Adipose tissue (tissue), 3 donors: ENCODE data around the gene DOC2B. TPM values are rescaled to one million over a fixed set of nuclear protein-coding genes. Genes with fewer than 3 reads are reported as not detected.
"Not testable (repeated sequence)": the region's sequence is repeated elsewhere in the genome, so short reads cannot be mapped to it uniquely, and the experiment has no call there.

Experiments used
- H3K27ac ChIP-seq: one replicate; pipeline ENCODE4 v1.5.1; 2013; ENCODE audit warnings: low read depth, low read length
- WGBS, 3 donors: extraction: QIAGEN DNeasy Blood & Tissue Kit; methylation state at CpG; one replicate each; pipeline ENCODE4 v1.1.7; 2013; 5-methylcytosine and 5-hydroxymethylcytosine counted together
- polyA plus RNA-seq, 3 donors: library from polyadenylated mRNA; stranded (reverse); fragments of 200-250 nt; gene quantifications; one replicate each; pipeline ENCODE4 v1.2.3, GENCODE V29; 2013
- donor health status: healthy with polysubstance abuse.
- donor health status: Bipolar disorder and iron deficiency.
- donor health status: healthy.

The DOC2B gene
- polyA plus RNA-seq, 3 donors = 9.4 to 19.1 (median 14.4) TPM

- 87 to 93% (median 93%) methylated on average over 15 of the region's 15 CpGs for WGBS, 3 donors
- not testable (repeated sequence) for H3K27ac ChIP-seq
These were observed 16.8 kb upstream of the DOC2B start for GRCh38 chr17:198225-198624.

GRCh38 chr17:197352-197751, 15.9 kb upstream of the DOC2B start:
- H3K27ac ChIP-seq = no peak overlapping the region
- WGBS, 3 donors = 91 to 98% (median 93%) methylated on average over 2 of the region's 2 CpGs

GRCh38 chr17:194828-195602, 13.6 kb upstream of the DOC2B start:
- no peak overlapping the region for H3K27ac ChIP-seq
- 75 to 83% (median 77%) methylated on average over 16 of the region's 16 CpGs for WGBS, 3 donors

DNA sequence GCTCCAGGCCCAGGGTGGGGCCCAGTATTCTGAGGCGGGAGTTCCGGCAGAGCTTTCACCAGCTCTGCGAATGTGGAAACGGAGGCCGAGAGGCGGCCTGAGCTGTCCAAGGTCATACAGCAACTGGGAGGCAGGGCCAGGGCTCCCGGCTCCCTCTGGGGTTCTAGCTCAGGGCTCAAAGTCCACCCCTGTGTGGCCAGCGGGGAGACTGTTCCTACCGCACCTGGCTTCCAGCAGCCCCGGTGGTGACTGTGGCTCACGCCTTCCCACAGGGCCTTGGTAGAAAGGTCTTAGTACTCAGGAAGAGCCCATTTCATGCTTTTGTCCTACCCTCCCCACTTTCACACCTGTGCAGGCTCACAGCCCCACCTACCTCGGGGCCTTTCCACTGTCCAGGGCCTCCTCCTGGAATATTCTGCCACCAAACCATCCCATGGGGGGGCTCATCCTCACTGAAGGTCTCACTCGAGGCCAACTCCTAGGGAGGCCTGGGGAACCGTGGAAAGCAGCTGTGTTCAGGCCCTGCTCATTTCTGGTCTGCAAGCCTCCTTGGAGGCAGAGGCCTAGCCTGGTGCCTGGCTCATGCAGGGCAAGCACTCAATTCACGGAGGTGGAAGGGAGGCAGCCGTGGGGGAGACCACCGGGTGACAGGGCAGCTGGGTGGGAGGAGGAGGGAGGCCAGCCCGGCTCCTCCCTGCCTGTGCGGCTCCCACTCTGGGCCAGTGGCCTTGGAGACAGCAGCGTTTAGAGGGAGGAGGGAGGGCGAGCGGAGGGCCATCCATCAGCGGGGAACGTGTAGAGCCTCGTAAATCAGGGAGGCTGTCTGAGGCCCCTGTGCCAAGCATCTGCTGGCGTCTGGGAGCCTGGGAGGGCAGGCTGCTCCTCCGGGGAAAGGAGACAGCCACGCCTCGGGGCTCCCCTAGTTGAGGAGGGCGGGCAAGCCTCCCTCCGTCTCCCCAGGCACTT, 12.7 kb upstream of the DOC2B start:
- no peak overlapping the region for H3K27ac ChIP-seq
- 40 to 70% (median 66%) methylated on average over 29 to 31 of the region's 31 CpGs for WGBS, 3 donors

DNA sequence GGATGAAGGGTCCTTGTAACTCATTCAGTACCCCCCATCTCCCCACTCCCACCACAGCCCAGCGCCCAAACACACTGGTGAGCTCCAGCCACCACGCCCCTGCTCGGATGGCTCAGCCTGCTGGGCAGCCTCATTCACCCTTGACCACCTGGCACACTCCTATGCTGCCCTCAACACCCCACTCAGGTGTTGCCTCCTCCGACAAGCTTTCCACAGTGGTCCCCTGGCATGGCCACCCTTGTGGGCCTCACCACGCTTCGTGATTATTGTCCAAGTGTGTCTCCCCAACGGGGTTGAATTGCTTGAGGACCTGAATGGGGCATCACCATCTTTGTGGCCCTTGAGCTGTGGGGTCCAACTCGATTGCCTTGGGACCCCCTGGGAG, 12.0 kb upstream of the DOC2B start:
- WGBS, 3 donors = 89 to 95% (median 94%) methylated on average over 8 of the region's 8 CpGs
- no peak overlapping the region for H3K27ac ChIP-seq

DNA sequence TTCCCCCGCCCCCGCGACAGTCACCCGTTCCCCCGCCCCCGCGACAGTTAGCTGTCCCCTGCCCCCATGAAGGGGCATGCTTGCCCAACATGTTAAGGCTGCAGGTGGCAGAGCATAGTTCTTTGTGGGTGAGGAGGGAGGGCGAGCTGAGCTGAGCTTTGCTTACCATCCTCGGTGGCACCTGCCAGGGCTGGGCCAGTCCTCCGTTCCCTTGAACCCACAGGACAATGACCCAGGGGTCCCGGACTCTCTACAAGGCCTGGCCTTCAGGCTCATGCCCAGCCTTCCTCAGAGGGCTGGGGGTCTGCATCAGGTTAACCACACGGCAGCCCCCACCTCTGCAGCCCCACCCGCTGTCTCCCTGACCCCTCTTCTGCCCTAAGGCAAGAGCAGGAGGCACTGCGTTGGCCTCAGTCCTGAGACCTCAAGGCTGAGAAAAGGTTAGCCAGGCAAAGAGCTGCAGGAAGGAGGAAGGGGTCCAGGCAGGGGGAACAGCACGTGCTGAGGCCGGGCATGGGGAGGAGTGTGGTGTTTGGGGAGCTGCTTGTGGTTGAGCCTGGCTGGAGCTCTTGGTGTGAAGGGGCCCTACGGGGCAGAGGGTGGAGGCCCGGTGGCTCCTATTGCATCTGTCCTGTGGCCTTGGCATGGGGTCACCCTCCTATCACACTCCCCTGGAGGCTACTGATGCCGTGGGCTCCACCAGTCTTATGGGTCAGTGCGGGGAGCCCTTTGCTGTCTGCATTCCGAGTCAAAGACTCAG, 11.4 kb upstream of the DOC2B start:
- H3K27ac ChIP-seq = no peak overlapping the region
- WGBS, 3 donors = 81 to 84% (median 81%) methylated on average over 16 to 21 of the region's 21 CpGs

DNA sequence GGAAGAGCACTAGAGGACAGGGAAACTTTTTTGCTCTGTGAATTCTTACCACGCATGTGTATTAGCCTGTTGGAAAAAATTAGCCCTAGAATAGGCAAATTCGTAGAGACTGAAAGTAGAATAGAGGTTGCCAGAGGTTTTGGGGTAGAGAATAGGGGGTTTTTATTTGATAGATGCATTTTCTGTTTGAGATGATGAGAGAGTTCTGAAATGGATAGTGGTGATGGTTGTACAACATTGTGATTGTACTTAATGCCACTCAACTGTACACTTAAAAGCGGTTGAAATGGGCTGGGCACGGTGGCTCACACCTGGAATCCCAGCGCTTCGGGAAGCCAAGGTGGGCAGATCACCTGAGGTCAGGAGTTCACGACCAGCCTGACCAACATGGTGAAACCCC, 8.0 kb upstream of the DOC2B start:
- 81 to 87% (median 86%) methylated on average over 7 of the region's 7 CpGs for WGBS, 3 donors
- no peak overlapping the region for H3K27ac ChIP-seq

GRCh38 chr17:187130-187529, 5.7 kb upstream of the DOC2B start:
- 75 to 97% (median 77%) methylated on average over 2 of the region's 2 CpGs for WGBS, 3 donors

DNA sequence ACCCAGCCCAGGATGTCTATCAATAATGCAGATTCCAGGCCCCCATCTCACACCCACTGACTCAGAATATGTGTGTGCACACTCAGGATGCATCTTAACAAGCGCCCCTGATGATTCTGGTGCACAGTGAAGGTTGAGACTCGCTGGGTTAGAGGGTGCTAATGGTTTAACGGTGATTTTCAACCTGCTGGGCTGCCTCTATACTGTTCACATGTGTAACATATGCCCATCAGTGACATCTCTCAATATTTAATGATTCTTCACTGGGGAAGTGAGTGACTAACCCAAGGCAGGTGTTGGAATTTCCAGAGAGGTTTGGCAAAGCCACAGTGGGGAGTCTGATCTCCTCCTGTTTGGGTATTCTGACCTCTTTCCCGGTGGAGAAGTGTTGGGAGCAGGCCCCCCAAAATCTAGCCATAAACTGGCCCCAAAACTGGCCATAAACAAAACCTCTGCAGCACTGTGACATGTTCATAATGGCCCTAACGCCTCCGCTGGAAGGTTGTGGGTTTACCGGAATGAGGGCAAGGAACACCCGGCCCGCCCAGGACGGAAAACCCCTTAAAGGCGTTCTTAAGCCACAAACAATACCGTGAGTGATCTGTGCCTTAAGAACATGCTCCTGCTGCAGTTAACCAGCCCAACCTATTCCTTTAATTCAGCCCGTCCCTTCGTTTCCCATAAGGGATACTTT, 4.1 kb upstream of the DOC2B start:
- H3K27ac ChIP-seq = no peak overlapping the region
- WGBS, 3 donors = 50 to 79% (median 60%) methylated on average over 14 of the region's 14 CpGs

More at GRCh38 chr17:187130-187529, 5.7 kb upstream of the DOC2B start:
- no peak overlapping the region for H3K27ac ChIP-seq

GRCh38 chr17:183021-183420, 1.6 kb upstream of the DOC2B start:
- H3K27ac ChIP-seq = no peak overlapping the region
- 47 to 68% (median 56%) methylated on average over 8 of the region's 8 CpGs for WGBS, 3 donors

DNA sequence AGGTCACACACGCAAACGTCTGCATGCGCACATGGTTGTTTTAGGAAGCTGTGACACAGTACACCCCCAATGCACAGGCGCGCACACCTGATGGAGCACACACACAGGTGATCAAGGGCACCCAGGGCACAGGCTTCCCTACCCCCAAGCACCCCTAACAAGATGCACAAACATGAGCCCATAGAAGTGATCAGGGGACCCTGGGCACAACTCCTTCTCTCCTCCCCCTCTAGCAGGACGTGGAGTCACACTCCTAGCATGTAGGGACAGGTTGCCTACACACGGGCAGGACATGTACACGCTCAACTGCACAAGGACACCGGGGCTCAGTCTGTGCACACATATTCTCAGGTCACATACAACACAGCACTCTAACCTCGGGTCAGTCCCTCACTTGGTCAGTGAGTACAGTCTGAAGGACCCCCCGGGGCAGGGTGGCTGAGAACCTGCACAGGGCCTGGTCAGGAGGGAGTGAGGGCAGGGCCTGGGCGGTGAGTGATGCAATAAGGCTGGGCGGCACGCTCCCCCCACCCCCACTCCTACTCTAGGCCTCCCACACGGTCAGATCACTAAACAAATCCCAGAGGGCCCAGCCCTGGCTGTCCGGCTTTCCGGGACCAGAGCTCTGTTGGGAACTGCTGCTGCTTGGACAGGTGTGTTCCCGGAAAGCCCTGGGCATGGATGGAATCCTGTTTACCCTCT, 751 bp upstream of the DOC2B start:
- no peak overlapping the region for H3K27ac ChIP-seq

GRCh38 chr17:180381-181244, 837 bp downstream of the DOC2B start:
- no peak overlapping the region for H3K27ac ChIP-seq
- 0 to 2% (median 1%) methylated on average over 58 to 111 of the region's 112 CpGs for WGBS, 3 donors

More for the DNA sequence above, 751 bp upstream of the DOC2B start:
- WGBS, 3 donors = 26 to 44% (median 42%) methylated on average over 18 of the region's 18 CpGs

GRCh38 chr17:179781-180380, 1.6 kb downstream of the DOC2B start:
- 20 to 23% (median 20%) methylated on average over 28 to 32 of the region's 32 CpGs for WGBS, 3 donors
- H3K27ac ChIP-seq = no peak overlapping the region

DNA sequence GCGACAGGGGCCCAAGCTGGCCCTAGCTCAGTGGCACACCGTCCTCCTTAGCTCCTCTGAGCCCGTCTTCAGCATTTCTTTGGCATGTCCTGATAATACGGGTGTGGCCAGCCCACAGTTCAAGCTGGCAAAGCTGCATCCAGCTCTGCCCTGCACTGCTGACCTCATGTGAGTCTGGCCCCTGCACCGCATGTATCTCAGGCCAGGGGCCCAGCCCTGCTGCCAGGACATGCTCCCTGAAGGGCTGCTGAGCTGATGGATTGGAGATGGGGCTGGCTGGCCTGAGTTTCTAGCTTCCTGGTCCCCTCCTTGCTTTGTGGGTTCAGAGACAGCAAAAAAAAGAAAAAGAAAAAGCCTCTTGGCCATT, 2.4 kb downstream of the DOC2B start:
- no peak overlapping the region for H3K27ac ChIP-seq

DNA sequence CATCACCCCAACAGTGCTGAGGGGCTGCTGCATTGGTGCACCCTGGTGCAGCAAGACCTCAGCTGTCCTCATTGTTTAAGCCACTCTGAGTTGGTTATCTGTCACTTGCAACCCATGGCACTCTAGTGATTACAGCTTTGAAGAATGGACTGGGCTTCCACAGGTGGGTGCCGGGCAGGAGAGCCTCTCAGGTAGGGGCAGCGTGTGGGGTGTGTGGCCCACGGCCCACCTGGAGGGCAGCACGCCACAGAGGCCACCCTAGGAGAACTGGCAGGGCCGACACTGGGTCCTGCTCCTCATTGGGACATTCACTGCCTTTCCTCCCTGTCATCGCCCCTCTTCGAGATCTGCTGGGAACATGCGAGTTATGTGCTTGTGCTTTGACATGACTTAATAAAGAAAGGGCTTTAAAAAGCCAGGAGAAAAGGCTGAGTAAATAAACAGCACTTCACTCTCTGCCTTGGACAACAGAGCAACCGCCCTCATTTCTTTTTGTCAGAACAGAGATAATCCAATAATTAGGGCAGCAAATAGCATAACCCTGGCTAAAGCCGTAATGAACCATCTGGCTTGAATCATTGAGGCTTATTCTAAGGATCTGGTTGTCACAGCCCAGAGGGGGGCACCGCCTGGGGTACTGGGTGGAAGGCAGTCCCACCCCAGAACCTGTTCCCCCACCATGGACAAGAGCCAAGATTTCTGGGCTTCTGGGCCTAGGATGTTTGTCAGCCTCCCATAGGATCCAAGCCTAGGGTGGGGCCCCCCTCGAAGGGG, 3.0 kb downstream of the DOC2B start:
- H3K27ac ChIP-seq = no peak overlapping the region
- 73 to 83% (median 80%) methylated on average over 12 of the region's 12 CpGs for WGBS, 3 donors

More for the DNA sequence above, 2.4 kb downstream of the DOC2B start:
- WGBS, 3 donors = 43 to 53% (median 51%) methylated on average over 5 of the region's 5 CpGs

GRCh38 chr17:177762-178161, 3.7 kb downstream of the DOC2B start:
- WGBS, 3 donors = 84 to 90% (median 87%) methylated on average over 6 of the region's 6 CpGs
- no peak overlapping the region for H3K27ac ChIP-seq
